HepG2 (cell line): ENCODE results near the gene SDR42E2. TPM values are rescaled to one million over a fixed set of nuclear protein-coding genes. Genes with fewer than 3 reads are reported as not detected.

Experiments
- ATAC-seq: fragments of 200-7000 bp; cut with Tn5 transposase; 3 replicates; pipeline ENCODE4 v1.9.1; 2020; ENCODE audit warnings: mild to moderate bottlenecking, moderate library complexity
- BruUV-seq: library from RNA; stranded (reverse); fragments of 400-500 nt; replicated peaks from 2 replicates; lab custom pipeline; 2021; lab: Mats Ljungman, UMichigan
- CTCF ChIA-PET: fragments of 300-600 bp; formaldehyde crosslinking; extraction: SDS; loops from one replicate; lab custom pipeline; 2021; ENCODE audit warnings: low total read pairs, inconsistent platforms, low intra/inter-chr PET ratio; lab: Yijun Ruan, JAX
- POLR2A ChIA-PET: fragments of 350-600 bp; sonication (Branson Sonifier 250); formaldehyde crosslinking; loops from one replicate; lab custom pipeline; 2020; ENCODE audit warnings: antibody characterized with exemption, inconsistent platforms; lab: Yijun Ruan, JAX
- DNase-seq: peaks from one replicate; pipeline ENCODE4 v3.0.0-alpha.2; 2015; ENCODE audit warnings: low spot score
- FAIRE-seq: peaks from 3 replicates; lab custom pipeline; 2011; peaks lifted over from hg19 to GRCh38; lab: Jason Lieb, UNC
- H2AFZ ChIP-seq: one replicate; pipeline ENCODE4 v1.6.1; 2011; ENCODE audit warnings: low read length, inconsistent platforms
- H3K27ac ChIP-seq: fragments of 300-600 bp; 3 replicates; pipeline ENCODE4 v1.8.0; 2011; ENCODE audit warnings: mixed run types, mild to moderate bottlenecking, mixed read lengths, low read length, inconsistent platforms; ENCODE audit not compliant: insufficient read depth; ENCODE audit errors: extremely low read length
- H3K27me3 ChIP-seq, 2 experiments: fragments of 200-600 bp in 1 of 2; 2 replicates in 1 of 2; 3 replicates in 1 of 2; pipeline versions ENCODE4 v1.6.0 to v1.8.0; 2011; ENCODE audit warnings: low read length in 2 of 2, mild to moderate bottlenecking in 2 of 2, moderate library complexity in 2 of 2, inconsistent platforms in 1 of 2; ENCODE audit not compliant: insufficient read depth in 2 of 2, control insufficient read depth in 1 of 2
- H3K36me3 ChIP-seq, 2 experiments: fragments of 200-600 bp in 1 of 2; replicated peaks in 1 of 2; 2 replicates in 1 of 2; 3 replicates in 1 of 2; pipeline versions ENCODE4 v1.5.1 to v1.8.0; 2011; ENCODE audit warnings: low read length in 2 of 2, inconsistent platforms in 1 of 2; ENCODE audit not compliant: insufficient read depth in 2 of 2, control insufficient read depth in 1 of 2
- H3K4me1 ChIP-seq: 2 replicates; pipeline ENCODE4 v1.5.1; 2012; ENCODE audit warnings: low read length, inconsistent platforms; ENCODE audit not compliant: insufficient read depth
- H3K4me2 ChIP-seq: 2 replicates; pipeline ENCODE4 v1.6.0; 2011; ENCODE audit warnings: low read depth, low read length, inconsistent platforms
- H3K4me3 ChIP-seq, 3 experiments: fragments of 200-600 bp in 1 of 3; sonication (generic), shearing (Covaris generic) in 1 of 3; replicated peaks in 1 of 3; 2 replicates each; pipeline ENCODE4 v1.5.1; 2011 to 2016; ENCODE audit warnings: low read length in 3 of 3, inconsistent platforms in 2 of 3, low read depth in 2 of 3, mild to moderate bottlenecking in 2 of 3, control low read depth in 1 of 3, mixed read lengths in 1 of 3; ENCODE audit not compliant: insufficient read depth in 1 of 3
- H3K79me2 ChIP-seq: one replicate; pipeline ENCODE4 v1.6.1; 2011; ENCODE audit warnings: low read length, inconsistent platforms; ENCODE audit not compliant: insufficient read depth
- H3K9ac ChIP-seq: 2 replicates; pipeline ENCODE4 v1.6.0; 2011; ENCODE audit warnings: mild to moderate bottlenecking, low read depth, low read length, inconsistent platforms; ENCODE audit not compliant: insufficient read depth
- H3K9me3 ChIP-seq: 2 replicates; pipeline ENCODE4 v1.5.1; 2012; ENCODE audit warnings: mild to moderate bottlenecking, low read length
- H4K20me1 ChIP-seq: 2 replicates; pipeline ENCODE4 v1.6.0; 2011; ENCODE audit warnings: inconsistent platforms, mild to moderate bottlenecking, low read length, moderate library complexity; ENCODE audit not compliant: insufficient read depth
- LRRFIP1 ChIP-seq: sonication (generic); formaldehyde crosslinking; conservative IDR thresholded peaks from 2 replicates; pipeline ENCODE4 v1.4.0; 2020; ENCODE audit warnings: missing genetic modification reagents
- MIER2 ChIP-seq: IDR thresholded peaks from 2 replicates; pipeline ENCODE4 v1.6.1; 2016; ENCODE audit warnings: missing biosample characterization, missing genetic modification reagents
- RXRA ChIP-seq: sonication (generic); formaldehyde crosslinking; IDR thresholded peaks from 2 replicates; pipeline ENCODE4 v1.5.1; 2020; ENCODE audit warnings: missing genetic modification reagents
- ZNF691 ChIP-seq: sonication (generic); formaldehyde crosslinking; IDR thresholded peaks from 2 replicates; pipeline ENCODE4 v1.4.0; 2020; ENCODE audit warnings: missing genetic modification reagents, low read depth, mild to moderate bottlenecking, borderline replicate concordance
- ZNF768 ChIP-seq: sonication (generic); formaldehyde crosslinking; IDR thresholded peaks from 2 replicates; pipeline ENCODE4 v1.4.0; 2020; ENCODE audit warnings: missing genetic modification reagents
- WGBS: methylation state at CpG from one replicate; pipeline ENCODE4 v1.1.6; 2017; ENCODE audit warnings: low lambda C conversion rate; 5-methylcytosine and 5-hydroxymethylcytosine counted together
- in situ Hi-C: cut with HindIII; loops from 2 replicates; pipeline ENCODE4 v1.10.0; 2017; ENCODE audit warnings: low pct_unique_long_range_greater_than_20kb; ENCODE audit not compliant: extremely low pct_ligation_motif_present
- intact Hi-C: fragments of 100-400 bp; cut with micrococcal nuclease; formaldehyde crosslinking; loops from one replicate; pipeline ENCODE4 v1.10.0; 2022; ENCODE audit not compliant: unreplicated experiment
- polyA plus RNA-seq, 8 experiments: library from polyadenylated mRNA; depleted of rRNA in 3 of 8; stranded (reverse) in 7 of 8; unstranded in 1 of 8; fragments of >200 nt; fragmentation: Illumina TruSeq in 4 of 8; extraction: Trizol in 4 of 8; gene quantifications; 2 replicates each; pipeline versions ENCODE4 v1.2.1 to v1.2.3, GENCODE V29; 2011 to 2016; ENCODE audit warnings: low read depth in 4 of 8, missing spikeins in 1 of 8, mixed read lengths in 1 of 8; ENCODE audit not compliant: insufficient read depth in 1 of 8
- total RNA-seq, 5 experiments: library from RNA; depleted of rRNA; stranded (reverse); fragments of >200 nt; fragmentation: Illumina TruSeq; extraction: Trizol; gene quantifications; 2 replicates each; pipeline ENCODE4 v1.2.3, GENCODE V29; 2016; ENCODE audit warnings: low read depth in 1 of 5

Gene SDR42E2
- total and polyA plus RNA-seq, 2 of the 13 experiments (the other 11 are each of a cell fraction or from before 2014, with no cell fraction given): 0.05 to 0.11 TPM

GRCh38 chr16:22171953-22172352, 9.6 kb downstream of the SDR42E2 start:
- BruUV-seq: no TSS peak
- no peak overlapping the region for H3K9ac ChIP-seq
- no peaks in the 10 kb centered on the region for H3K36me3 ChIP-seq
- no peak for DNase-seq
- no peaks in the 10 kb centered on the region for H3K79me2 ChIP-seq
- no peak overlapping the region for H3K4me3 ChIP-seq
- no peaks in the 10 kb centered on the region for H3K9me3 ChIP-seq
- no peak; the same call in 2 of the 3 replicates for ATAC-seq
- 79% methylated on average over 5 of the region's 6 CpGs for WGBS
- no peak overlapping the region for H3K4me2 ChIP-seq
- H3K27me3 ChIP-seq: peaks cover 4 to 5% of the 10 kb centered on the region in 2 experiments; a peak in 2 of 5 replicates
- no peak for FAIRE-seq
- TF ChIP-seq RXRA (0 out of 2 replicates have a peak, but pooled peaks have one; percentile 14), MIER2 (CRISPR knock-in tag) (no peak), ZNF691 (peak; percentile 55; the same call in 1 of the 2 replicates), LRRFIP1 (CRISPR knock-in tag) (no peak), ZNF768 (CRISPR knock-in tag) (peak; percentile 51; the same call in 1 of the 2 replicates)
- no peaks in the 10 kb centered on the region for H4K20me1 ChIP-seq
- no peak overlapping the region for H3K27ac ChIP-seq
- ChIA-PET POLR2A (no interaction called here), CTCF (no interaction called here)
- peaks cover 19% of the 10 kb centered on the region for H3K4me1 ChIP-seq
- in situ Hi-C loops: no loop called here
- H2AFZ ChIP-seq: no peak overlapping the region
- intact Hi-C loops: no loop called here
